ENCODE data around the gene ITGB5. TPM values are rescaled to one million over a fixed set of nuclear protein-coding genes. Genes with fewer than 3 reads are reported as not detected.

ITGB5 gene
- total RNA-seq, 6 donors from 2014 or later: 81.5 to 145 (median 106) TPM

DNA sequence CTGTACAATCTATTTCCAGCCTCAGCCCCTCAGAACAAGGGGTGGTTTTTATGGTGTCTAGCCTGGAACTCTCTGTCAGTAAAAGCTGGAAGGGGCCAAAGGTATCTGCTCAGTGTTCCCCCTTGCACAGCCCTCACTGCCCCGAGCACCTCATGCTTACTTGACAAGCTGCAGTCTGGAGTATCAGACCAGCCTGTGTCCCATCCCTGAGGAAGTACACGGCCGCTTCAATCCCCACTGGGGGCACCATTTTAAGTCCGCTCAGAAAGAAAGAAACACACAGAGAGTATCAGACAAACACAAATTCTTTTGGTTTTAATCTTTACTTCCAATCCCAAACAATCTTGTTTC lies 124.5 kb downstream of the ITGB5 start:
- 92 to 93% methylated on average over 4 of the region's 4 CpGs for WGBS, 2 donors
- TF ChIP-seq POLR2A (IDR thresholded peaks at IDR 0.05) (no peak), EP300 (IDR thresholded peaks at IDR 0.05) (no peak), POLR2AphosphoS5 (IDR thresholded peaks at IDR 0.05) (no peak), CTCF (IDR thresholded peaks at IDR 0.05) (no peak)
- no peak for DNase-seq

DNA sequence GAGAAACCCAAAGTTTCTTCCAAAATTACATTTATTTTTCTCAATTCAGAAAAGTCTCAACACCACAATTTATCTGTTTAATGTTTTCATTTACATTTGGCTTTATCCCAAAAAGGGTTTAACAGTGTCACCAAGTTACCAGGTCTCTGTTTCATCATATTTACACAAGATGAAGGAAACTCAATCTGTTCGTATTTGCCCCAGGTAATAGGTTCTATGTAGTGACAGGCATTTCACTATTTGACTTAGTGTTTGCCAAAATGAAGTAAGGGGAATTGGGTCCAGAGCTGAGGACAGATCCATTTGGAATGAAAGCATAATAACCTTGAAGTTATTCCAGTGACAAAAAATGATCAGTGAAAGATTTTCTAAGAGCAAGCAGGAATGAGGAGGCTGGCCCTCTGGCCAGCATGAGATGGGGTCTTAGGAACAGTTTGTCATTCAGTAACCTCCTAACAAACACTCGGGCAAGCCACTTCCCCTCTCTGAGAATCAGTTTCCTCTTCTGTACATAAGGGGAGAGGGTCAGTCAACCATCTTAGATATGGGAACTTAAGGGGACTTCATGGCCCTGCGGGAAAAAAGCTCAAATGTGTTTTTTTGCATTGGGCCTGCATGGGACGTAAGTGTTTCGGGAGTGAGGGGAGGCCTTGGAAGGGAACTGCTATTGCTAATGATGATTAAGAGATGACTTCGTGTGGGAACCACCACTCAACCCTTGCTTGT lies 125.1 kb downstream of the ITGB5 start:
- H3K36me3 ChIP-seq: peaks cover 0 to 40% (median 25%) of the 10 kb centered on the region in 4 donors
- 74 to 76% methylated on average over 6 of the region's 6 CpGs for WGBS, 2 donors
- ATAC-seq (ENCODE audit: low FRiP score in 2 of 2) (no peak), DNase-seq (no peak)
- H3K27ac ChIP-seq: no peak overlapping the region
- TF ChIP-seq POLR2A (IDR thresholded peaks at IDR 0.05) (no peak), CTCF (IDR thresholded peaks at IDR 0.05) (no peak), POLR2AphosphoS5 (IDR thresholded peaks at IDR 0.05) (no peak), EP300 (IDR thresholded peaks at IDR 0.05) (no peak)
- H3K9me3 ChIP-seq: no peaks in the 10 kb centered on the region
- H3K4me3 ChIP-seq: no peak overlapping the region
- H3K27me3 ChIP-seq: no peaks in the 10 kb centered on the region
- peaks cover 4 to 11% (median 9%) of the 10 kb centered on the region in 4 donors for H3K4me1 ChIP-seq

More for the DNA sequence above, 124.5 kb downstream of the ITGB5 start:
- H3K4me1 ChIP-seq: peaks cover 4 to 11% (median 9%) of the 10 kb centered on the region in 4 donors
- no peak for ATAC-seq (ENCODE audit: low FRiP score in 2 of 2)
- H3K27ac ChIP-seq: no peak overlapping the region
- H3K4me3 ChIP-seq: no peak overlapping the region
- peaks cover 0 to 46% (median 30%) of the 10 kb centered on the region in 4 donors for H3K36me3 ChIP-seq
- H3K9me3 ChIP-seq: no peaks in the 10 kb centered on the region
- no peaks in the 10 kb centered on the region for H3K27me3 ChIP-seq

DNA sequence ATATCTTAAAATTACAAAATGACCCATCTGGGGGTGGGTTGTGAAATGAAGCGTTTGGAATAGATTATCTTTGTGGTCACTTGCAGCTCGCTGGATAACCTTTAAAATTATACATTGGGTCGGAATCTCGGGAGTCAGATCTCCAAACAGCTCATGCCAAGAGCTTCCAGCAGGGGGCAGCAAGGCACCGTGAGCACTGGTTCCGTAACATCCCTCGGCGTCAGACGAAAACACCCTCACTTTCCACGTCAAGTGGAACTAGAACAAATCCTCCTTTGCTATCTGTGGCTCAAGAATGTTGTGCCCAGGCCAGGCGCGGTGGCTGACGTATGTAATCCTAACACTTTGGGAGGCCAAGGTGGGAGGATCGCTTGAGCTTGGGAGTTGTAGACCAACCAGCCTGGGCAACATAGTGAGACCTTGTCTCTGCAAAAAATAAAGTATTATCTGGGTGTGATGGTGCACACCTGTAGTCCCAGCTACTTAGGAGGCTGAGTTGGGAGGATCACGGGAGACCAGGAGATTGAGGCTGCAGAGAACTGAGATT lies 125.8 kb downstream of the ITGB5 start:
- Histone ChIP-seq H3K36me3 (peaks cover 0 to 33% (median 18%) of the 10 kb centered on the region in 4 donors), H3K27ac (no peak overlapping the region), H3K27me3 (no peaks in the 10 kb centered on the region), H3K9me3 (no peaks in the 10 kb centered on the region), H3K4me3 (no peak overlapping the region), H3K4me1 (peaks cover 4 to 11% (median 9%) of the 10 kb centered on the region in 4 donors)
- TF ChIP-seq POLR2AphosphoS5 (IDR thresholded peaks at IDR 0.05): peak; percentile 20 to 30
- TF ChIP-seq CTCF (IDR thresholded peaks at IDR 0.05): peak; percentile 86 to 94 (median 90)
- no peak for TF ChIP-seq POLR2A (IDR thresholded peaks at IDR 0.05)
- TF ChIP-seq EP300 (IDR thresholded peaks at IDR 0.05): peak in 1 of 4 donors; percentile 4
- ATAC-seq (ENCODE audit: low FRiP score in 2 of 2) (peak; percentile 89 to 95), DNase-seq (peak in 1 of 2 donors; percentile 82)
- WGBS, 2 donors: 7 to 13% methylated on average over 15 of the region's 15 CpGs

- no peak for DNase-seq
- H3K27me3 ChIP-seq: no peaks in the 10 kb centered on the region
- H3K27ac ChIP-seq: no peak overlapping the region
- peaks cover 4 to 11% (median 9%) of the 10 kb centered on the region in 4 donors for H3K4me1 ChIP-seq
- WGBS, 2 donors: 47 to 52% methylated on average over 2 of the region's 2 CpGs
- peak in 1 of 2 donors; percentile 60 for ATAC-seq (ENCODE audit: low FRiP score in 2 of 2)
- H3K4me3 ChIP-seq: no peak overlapping the region
- no peaks in the 10 kb centered on the region for H3K9me3 ChIP-seq
- TF ChIP-seq POLR2AphosphoS5 (IDR thresholded peaks at IDR 0.05): no peak
- no peak for TF ChIP-seq POLR2A (IDR thresholded peaks at IDR 0.05)
- no peak for TF ChIP-seq EP300 (IDR thresholded peaks at IDR 0.05)
- no peak for TF ChIP-seq CTCF (IDR thresholded peaks at IDR 0.05)
- H3K36me3 ChIP-seq: peaks cover 0 to 27% (median 15%) of the 10 kb centered on the region in 4 donors
Measured at GRCh38 chr3:124760601-124761000, 126.6 kb downstream of the ITGB5 start.

Measured in upper lobe of left lung (tissue), 6 donors.